Liver (tissue), 9 donors: Measurements from ENCODE around the gene SYCE3. TPM values are rescaled to one million over a fixed set of nuclear protein-coding genes. Genes with fewer than 3 reads are reported as not detected.

Experiments
- DNase-seq: peaks from one replicate; pipeline ENCODE4 v3.0.0-alpha.2; 2017; ENCODE audit warnings: low spot score
- H3K27ac ChIP-seq, 2 donors: one replicate each; pipeline ENCODE4 v1.7.0; 2013; ENCODE audit warnings: inconsistent platforms in 2 of 2, low read length in 2 of 2, control low read depth in 1 of 2, low read depth in 1 of 2, mild to moderate bottlenecking in 1 of 2
- H3K27me3 ChIP-seq, 4 donors: one replicate each; pipeline versions ENCODE4 v1.6.1 to v1.7.0; 2013; ENCODE audit warnings: low read length in 3 of 4, inconsistent platforms in 1 of 4, mild to moderate bottlenecking in 1 of 4, moderate library complexity in 1 of 4; ENCODE audit not compliant: control insufficient read depth in 4 of 4, insufficient read depth in 4 of 4
- H3K36me3 ChIP-seq, 4 donors: one replicate each; pipeline versions ENCODE4 v1.6.1 to v1.7.0; 2013; ENCODE audit warnings: low read length in 3 of 4, mild to moderate bottlenecking in 3 of 4, low read depth in 1 of 4, moderate library complexity in 1 of 4; ENCODE audit not compliant: control insufficient read depth in 4 of 4, insufficient read depth in 3 of 4
- H3K4me1 ChIP-seq, 4 donors: one replicate each; pipeline versions ENCODE4 v1.6.1 to v1.7.0; 2013; ENCODE audit warnings: low read length in 3 of 4, mild to moderate bottlenecking in 3 of 4, moderate library complexity in 1 of 4; ENCODE audit not compliant: control insufficient read depth in 4 of 4, insufficient read depth in 4 of 4
- H3K4me3 ChIP-seq, 3 donors: one replicate each; pipeline versions ENCODE4 v1.6.1 to v1.7.0; 2013; ENCODE audit warnings: low read length in 3 of 3, control low read depth in 1 of 3, low read depth in 1 of 3, mild to moderate bottlenecking in 1 of 3
- H3K9ac ChIP-seq, 2 donors: one replicate each; pipeline ENCODE4 v1.7.0; 2013; ENCODE audit warnings: low read length in 2 of 2, mild to moderate bottlenecking in 2 of 2, moderate library complexity in 2 of 2, control low read depth in 1 of 2, low read depth in 1 of 2
- H3K9me3 ChIP-seq, 4 donors: one replicate each; pipeline versions ENCODE4 v1.6.1 to v1.7.0; 2013; ENCODE audit warnings: low read length in 3 of 4; ENCODE audit not compliant: control insufficient read depth in 4 of 4
- EGR1 ChIP-seq, 2 donors: IDR thresholded peaks; 2 replicates each; pipeline ENCODE4 v1.6.1; 2016 to 2018; ENCODE audit warnings: antibody characterized with exemption in 2 of 2, low read depth in 2 of 2
- FOXA1 ChIP-seq: IDR thresholded peaks from 2 replicates; pipeline ENCODE4 v1.6.1; 2016; ENCODE audit warnings: antibody characterized with exemption
- GABPA ChIP-seq, 2 donors: IDR thresholded peaks in 1 of 2; conservative IDR thresholded peaks in 1 of 2; 2 replicates each; pipeline ENCODE4 v1.6.1; 2016; ENCODE audit warnings: antibody characterized with exemption in 2 of 2, mild to moderate bottlenecking in 1 of 2, moderate library complexity in 1 of 2
- HNF4A ChIP-seq, 2 donors: conservative IDR thresholded peaks; 2 replicates each; pipeline ENCODE4 v1.6.1; 2016; ENCODE audit warnings: antibody characterized with exemption in 2 of 2, mild to moderate bottlenecking in 2 of 2
- HNF4G ChIP-seq: IDR thresholded peaks from 2 replicates; pipeline ENCODE4 v1.6.1; 2016; ENCODE audit warnings: antibody characterized with exemption
- JUND ChIP-seq, 2 donors: IDR thresholded peaks; 2 replicates each; pipeline ENCODE4 v1.6.1; 2016; ENCODE audit warnings: antibody characterized with exemption in 2 of 2
- NR2F2 ChIP-seq: IDR thresholded peaks from 2 replicates; pipeline ENCODE4 v1.6.1; 2016; ENCODE audit warnings: antibody characterized with exemption
- RAD21 ChIP-seq, 2 donors: IDR thresholded peaks; 2 replicates each; pipeline ENCODE4 v1.6.1; 2016; ENCODE audit warnings: antibody characterized with exemption in 2 of 2, mild to moderate bottlenecking in 2 of 2
- SP1 ChIP-seq: IDR thresholded peaks from 2 replicates; pipeline ENCODE4 v1.6.1; 2018; ENCODE audit warnings: antibody characterized with exemption, mild to moderate bottlenecking
- YY1 ChIP-seq: IDR thresholded peaks from 2 replicates; pipeline ENCODE4 v1.6.1; 2016; ENCODE audit warnings: antibody characterized with exemption, mild to moderate bottlenecking
- WGBS: extraction: QIAGEN DNeasy Blood & Tissue Kit; methylation state at CpG from one replicate; pipeline ENCODE4 v1.1.7; 2013; 5-methylcytosine and 5-hydroxymethylcytosine counted together
- polyA plus RNA-seq, 2 donors: library from polyadenylated mRNA; stranded (reverse) in 1 of 2; unstranded in 1 of 2; fragments of 200-250 nt in 1 of 2; fragments of >200 nt in 1 of 2; fragmentation: Nextera tagmentation in 1 of 2; extraction: Ambion mirVana in 1 of 2; gene quantifications; one replicate each; pipeline versions ENCODE4 v1.2.1 to v1.2.3, GENCODE V29; 2013 to 2015
- total RNA-seq, 2 donors: library from RNA; depleted of rRNA; stranded (reverse); fragments of >200 nt; gene quantifications; one replicate each; pipeline ENCODE4 v1.2.3, GENCODE V29; 2014
- TF ChIP-seq, protein P1 (sequence below): IDR thresholded peaks from 2 replicates; pipeline ENCODE4 v1.6.1; 2016; ENCODE audit warnings: antibody characterized with exemption
- TF ChIP-seq, protein P2 (sequence below): IDR thresholded peaks from 2 replicates; pipeline ENCODE4 v1.6.1; 2016; ENCODE audit warnings: antibody characterized with exemption
- TF ChIP-seq, protein P3 (sequence below): IDR thresholded peaks from 2 replicates; pipeline ENCODE4 v1.6.1; 2016; ENCODE audit warnings: antibody characterized with exemption, mild to moderate bottlenecking
- donor health status: healthy.
- donor health status: healthy.
- donor health status: healthy.
- donor health status: healthy.
- donor health status: healthy.

The SYCE3 gene
- total and polyA plus RNA-seq, 4 donors = 0.45 to 2.2 TPM; not detected in 2

DNA sequence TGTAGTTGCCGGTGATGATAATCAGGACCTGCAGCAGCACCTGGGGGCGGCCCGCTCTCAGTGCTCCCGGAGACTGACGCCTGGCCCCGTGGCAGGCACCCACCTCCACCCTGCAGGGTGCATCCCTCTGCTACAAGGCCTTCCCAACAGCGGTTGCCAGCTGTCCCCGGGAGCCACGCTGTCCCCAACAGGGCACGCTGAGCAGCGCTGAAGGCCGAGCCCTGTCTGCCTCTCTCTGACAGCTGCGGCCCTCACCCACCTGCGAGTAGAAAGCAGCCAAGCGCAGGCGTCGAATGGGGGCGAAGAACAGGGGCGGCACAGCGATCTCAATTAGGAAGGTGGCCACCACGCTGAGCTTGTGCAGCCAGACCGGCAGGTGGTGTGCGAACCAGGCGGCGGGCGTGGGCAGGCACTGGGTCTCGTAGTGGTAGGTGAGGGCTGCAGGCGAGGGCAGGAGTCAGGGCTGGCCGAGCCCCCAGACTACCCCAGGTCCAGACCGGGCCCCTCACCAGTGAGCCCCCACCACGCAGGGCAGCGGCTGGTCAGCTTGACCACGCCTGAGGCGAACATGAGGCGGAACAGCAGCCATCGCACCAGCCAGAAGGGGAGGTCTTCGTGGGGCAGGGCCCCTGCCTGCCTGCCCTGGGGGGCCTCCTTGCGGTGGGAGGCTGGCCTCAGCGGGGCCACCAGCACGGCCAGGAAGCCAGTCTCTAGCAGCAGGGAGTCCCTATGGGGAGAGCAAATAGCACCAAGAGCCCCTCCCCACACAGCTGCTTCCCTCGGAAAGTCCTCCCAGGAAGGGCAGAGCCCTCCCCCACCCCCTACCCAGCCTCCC lies 56.7 kb downstream of the SYCE3 start:
- H3K36me3 ChIP-seq = peaks cover 0 to 21% (median 7%) of the 10 kb centered on the region in 4 donors
- TF ChIP-seq, protein P1, sequence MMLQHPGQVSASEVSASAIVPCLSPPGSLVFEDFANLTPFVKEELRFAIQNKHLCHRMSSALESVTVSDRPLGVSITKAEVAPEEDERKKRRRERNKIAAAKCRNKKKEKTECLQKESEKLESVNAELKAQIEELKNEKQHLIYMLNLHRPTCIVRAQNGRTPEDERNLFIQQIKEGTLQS = no peak
- no peak for TF ChIP-seq GABPA (IDR thresholded peaks at IDR 0.05 in 1 of 2, conservative IDR thresholded peaks at IDR 0.05 in 1 of 2)
- TF ChIP-seq SP1 = no peak
- H3K27me3 ChIP-seq = no peaks in the 10 kb centered on the region
- DNase-seq = no peak
- no peaks in the 10 kb centered on the region for H3K9me3 ChIP-seq
- H3K4me1 ChIP-seq = peaks cover 11 to 27% (median 24%) of the 10 kb centered on the region in 4 donors
- H3K9ac ChIP-seq = no peak overlapping the region
- 93% methylated on average over 41 of the region's 41 CpGs for WGBS
- H3K4me3 ChIP-seq = peak overlapping the region in 1 of 3 donors; percentile 89
- H3K27ac ChIP-seq = no peak overlapping the region

DNA sequence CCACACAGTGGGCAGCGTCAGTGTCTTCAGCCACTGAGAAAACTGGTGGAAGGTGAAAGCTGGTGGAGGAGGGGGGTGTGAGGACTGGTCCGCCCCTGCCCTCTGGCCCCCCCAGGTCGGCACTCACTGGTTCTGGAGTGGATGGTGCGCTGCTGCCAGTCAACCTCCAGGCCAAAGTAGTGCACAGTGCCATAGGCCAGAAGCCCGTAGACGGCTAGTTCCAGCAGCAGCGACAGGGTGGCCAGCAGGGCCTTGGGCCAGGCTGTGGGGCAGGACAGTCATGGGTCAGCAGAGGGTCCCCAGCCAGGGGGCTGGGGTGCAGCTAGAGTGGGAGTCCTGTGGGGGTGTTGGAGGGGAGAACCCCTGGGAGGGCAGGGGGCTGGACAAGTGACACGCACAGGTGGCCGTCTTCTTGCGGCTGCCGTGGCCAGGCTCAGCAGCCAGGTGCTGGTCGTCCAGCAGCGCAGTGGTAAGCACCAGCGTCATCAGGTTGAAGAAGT lies 57.4 kb downstream of the SYCE3 start:
- DNase-seq = no peak
- Histone ChIP-seq H3K36me3 (peaks cover 0 to 21% (median 7%) of the 10 kb centered on the region in 4 donors), H3K9ac (no peak overlapping the region), H3K4me3 (no peak overlapping the region), H3K27ac (no peak overlapping the region), H3K27me3 (no peaks in the 10 kb centered on the region), H3K9me3 (no peaks in the 10 kb centered on the region), H3K4me1 (peaks cover 11 to 27% (median 24%) of the 10 kb centered on the region in 4 donors)
- WGBS = 95% methylated on average over 14 of the region's 14 CpGs
- no peak for TF ChIP-seq JUND (IDR thresholded peaks at IDR 0.05)
- no peak for TF ChIP-seq YY1
- no peak for TF ChIP-seq EGR1 (IDR thresholded peaks at IDR 0.05; ENCODE audit: low read depth in 2 of 2)
- no peak for TF ChIP-seq HNF4G
- TF ChIP-seq FOXA1 = no peak
- TF ChIP-seq, protein P1 = no peak
- TF ChIP-seq, protein P2, sequence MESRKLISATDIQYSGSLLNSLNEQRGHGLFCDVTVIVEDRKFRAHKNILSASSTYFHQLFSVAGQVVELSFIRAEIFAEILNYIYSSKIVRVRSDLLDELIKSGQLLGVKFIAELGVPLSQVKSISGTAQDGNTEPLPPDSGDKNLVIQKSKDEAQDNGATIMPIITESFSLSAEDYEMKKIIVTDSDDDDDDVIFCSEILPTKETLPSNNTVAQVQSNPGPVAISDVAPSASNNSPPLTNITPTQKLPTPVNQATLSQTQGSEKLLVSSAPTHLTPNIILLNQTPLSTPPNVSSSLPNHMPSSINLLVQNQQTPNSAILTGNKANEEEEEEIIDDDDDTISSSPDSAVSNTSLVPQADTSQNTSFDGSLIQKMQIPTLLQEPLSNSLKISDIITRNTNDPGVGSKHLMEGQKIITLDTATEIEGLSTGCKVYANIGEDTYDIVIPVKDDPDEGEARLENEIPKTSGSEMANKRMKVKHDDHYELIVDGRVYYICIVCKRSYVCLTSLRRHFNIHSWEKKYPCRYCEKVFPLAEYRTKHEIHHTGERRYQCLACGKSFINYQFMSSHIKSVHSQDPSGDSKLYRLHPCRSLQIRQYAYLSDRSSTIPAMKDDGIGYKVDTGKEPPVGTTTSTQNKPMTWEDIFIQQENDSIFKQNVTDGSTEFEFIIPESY = no peak
- no peak for TF ChIP-seq NR2F2
- TF ChIP-seq, protein P3, sequence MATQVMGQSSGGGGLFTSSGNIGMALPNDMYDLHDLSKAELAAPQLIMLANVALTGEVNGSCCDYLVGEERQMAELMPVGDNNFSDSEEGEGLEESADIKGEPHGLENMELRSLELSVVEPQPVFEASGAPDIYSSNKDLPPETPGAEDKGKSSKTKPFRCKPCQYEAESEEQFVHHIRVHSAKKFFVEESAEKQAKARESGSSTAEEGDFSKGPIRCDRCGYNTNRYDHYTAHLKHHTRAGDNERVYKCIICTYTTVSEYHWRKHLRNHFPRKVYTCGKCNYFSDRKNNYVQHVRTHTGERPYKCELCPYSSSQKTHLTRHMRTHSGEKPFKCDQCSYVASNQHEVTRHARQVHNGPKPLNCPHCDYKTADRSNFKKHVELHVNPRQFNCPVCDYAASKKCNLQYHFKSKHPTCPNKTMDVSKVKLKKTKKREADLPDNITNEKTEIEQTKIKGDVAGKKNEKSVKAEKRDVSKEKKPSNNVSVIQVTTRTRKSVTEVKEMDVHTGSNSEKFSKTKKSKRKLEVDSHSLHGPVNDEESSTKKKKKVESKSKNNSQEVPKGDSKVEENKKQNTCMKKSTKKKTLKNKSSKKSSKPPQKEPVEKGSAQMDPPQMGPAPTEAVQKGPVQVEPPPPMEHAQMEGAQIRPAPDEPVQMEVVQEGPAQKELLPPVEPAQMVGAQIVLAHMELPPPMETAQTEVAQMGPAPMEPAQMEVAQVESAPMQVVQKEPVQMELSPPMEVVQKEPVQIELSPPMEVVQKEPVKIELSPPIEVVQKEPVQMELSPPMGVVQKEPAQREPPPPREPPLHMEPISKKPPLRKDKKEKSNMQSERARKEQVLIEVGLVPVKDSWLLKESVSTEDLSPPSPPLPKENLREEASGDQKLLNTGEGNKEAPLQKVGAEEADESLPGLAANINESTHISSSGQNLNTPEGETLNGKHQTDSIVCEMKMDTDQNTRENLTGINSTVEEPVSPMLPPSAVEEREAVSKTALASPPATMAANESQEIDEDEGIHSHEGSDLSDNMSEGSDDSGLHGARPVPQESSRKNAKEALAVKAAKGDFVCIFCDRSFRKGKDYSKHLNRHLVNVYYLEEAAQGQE = no peak
- no peak for TF ChIP-seq RAD21 (IDR thresholded peaks at IDR 0.05)
- TF ChIP-seq SP1 = no peak
- no peak for TF ChIP-seq HNF4A (conservative IDR thresholded peaks at IDR 0.05)
- TF ChIP-seq GABPA (IDR thresholded peaks at IDR 0.05 in 1 of 2, conservative IDR thresholded peaks at IDR 0.05 in 1 of 2) = no peak
